GM12865 (cell line): ENCODE data around the gene PRPF31.

Experiments
- DNase-seq: peaks from one replicate; pipeline ENCODE4 v3.0.0; 2010; ENCODE audit warnings: low read depth
- H3K4me3 ChIP-seq: 2 replicates; pipeline ENCODE4 v1.5.1; 2011; ENCODE audit warnings: mild to moderate bottlenecking, low read depth, low read length, control low read depth
- TF ChIP-seq, protein P1 (sequence below): IDR thresholded peaks from 2 replicates; pipeline ENCODE4 v1.5.1; 2011; ENCODE audit warnings: low read length, control low read depth, low read depth, inconsistent platforms; ENCODE audit not compliant: insufficient read depth; ENCODE audit errors: missing control alignments

PRPF31 gene

DNA sequence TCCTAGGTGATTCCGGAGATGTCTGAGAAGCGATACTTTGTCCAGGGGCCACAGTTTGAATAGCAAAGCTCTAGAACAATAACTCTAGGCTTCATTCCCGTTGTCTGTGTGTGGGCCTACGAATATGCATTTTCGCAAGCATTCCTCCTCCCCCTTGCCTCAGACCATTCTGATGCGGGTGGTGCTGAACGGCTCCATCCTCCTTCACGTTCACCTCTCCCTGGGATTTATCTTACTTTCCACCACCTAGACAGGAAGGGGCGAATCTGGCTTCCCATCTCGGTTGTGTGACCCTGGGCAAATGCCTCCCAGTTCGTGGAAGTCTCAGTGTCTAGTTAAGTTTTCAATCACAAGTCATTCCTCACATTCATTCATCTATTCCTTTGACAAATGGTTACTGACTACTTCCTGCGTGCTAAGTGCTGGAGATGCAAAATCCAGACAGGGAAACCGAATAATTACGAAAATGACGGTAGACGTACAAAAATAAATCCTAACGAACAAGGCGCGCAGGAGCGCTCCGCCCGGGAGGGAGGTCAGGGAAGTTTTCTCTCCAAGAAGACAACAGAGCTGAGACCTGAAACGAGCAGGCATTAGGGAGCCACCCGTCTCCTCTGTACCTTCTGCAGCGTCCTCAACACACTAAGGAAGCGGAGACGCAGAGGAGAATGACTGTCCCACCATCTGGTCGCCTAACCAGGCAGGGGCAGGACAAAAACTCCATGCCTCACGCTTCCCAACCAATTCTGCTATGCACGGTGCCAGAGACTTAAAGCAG is 20.7 kb downstream of the PRPF31 start:
- TF ChIP-seq, protein P1, sequence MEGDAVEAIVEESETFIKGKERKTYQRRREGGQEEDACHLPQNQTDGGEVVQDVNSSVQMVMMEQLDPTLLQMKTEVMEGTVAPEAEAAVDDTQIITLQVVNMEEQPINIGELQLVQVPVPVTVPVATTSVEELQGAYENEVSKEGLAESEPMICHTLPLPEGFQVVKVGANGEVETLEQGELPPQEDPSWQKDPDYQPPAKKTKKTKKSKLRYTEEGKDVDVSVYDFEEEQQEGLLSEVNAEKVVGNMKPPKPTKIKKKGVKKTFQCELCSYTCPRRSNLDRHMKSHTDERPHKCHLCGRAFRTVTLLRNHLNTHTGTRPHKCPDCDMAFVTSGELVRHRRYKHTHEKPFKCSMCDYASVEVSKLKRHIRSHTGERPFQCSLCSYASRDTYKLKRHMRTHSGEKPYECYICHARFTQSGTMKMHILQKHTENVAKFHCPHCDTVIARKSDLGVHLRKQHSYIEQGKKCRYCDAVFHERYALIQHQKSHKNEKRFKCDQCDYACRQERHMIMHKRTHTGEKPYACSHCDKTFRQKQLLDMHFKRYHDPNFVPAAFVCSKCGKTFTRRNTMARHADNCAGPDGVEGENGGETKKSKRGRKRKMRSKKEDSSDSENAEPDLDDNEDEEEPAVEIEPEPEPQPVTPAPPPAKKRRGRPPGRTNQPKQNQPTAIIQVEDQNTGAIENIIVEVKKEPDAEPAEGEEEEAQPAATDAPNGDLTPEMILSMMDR: no peak
- H3K4me3 ChIP-seq: peak overlapping the region; percentile 81
- DNase-seq: no peak

DNA sequence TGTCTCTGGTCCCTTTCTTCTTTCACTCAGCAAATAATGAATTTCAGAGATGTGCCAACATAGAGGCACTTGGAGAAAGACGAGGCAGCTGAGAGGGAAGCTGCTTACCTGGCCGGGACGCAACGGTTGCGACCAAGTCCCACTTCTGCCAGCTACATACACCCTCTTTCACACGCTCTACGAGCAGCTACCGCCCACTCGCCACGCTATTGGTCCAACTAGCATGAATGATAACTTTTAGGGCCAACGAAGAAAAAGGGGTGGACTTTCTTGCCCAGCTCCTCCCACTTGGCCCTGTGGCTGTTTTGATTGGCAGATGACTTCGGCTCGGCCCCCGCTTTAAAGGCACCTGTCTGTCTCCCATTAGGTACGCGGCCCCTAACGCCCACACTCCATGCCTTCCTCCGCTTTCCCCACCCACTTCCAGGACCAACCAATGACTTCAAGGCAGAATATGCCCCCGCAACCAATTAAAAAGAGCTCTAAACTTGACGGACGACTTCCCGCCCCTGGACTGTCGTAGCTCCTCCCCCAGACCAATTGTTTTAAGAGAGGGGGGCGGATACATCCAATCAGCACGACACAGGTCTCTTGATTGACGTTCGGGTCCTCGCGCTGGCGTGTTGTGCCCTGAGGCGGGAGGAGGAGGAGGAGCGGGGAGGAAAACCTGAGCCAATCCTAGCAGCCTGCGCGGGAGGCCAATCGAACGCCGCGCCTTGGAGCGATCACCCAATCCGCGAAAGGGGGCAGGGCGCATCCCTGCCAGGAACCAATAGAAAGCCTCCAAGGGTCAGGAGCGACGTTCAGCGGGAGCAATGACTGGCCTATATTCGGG is 21.5 kb downstream of the PRPF31 start:
- TF ChIP-seq, protein P1: no peak
- peak; percentile 100 for DNase-seq
- H3K4me3 ChIP-seq: peak overlapping the region; percentile 82

DNA sequence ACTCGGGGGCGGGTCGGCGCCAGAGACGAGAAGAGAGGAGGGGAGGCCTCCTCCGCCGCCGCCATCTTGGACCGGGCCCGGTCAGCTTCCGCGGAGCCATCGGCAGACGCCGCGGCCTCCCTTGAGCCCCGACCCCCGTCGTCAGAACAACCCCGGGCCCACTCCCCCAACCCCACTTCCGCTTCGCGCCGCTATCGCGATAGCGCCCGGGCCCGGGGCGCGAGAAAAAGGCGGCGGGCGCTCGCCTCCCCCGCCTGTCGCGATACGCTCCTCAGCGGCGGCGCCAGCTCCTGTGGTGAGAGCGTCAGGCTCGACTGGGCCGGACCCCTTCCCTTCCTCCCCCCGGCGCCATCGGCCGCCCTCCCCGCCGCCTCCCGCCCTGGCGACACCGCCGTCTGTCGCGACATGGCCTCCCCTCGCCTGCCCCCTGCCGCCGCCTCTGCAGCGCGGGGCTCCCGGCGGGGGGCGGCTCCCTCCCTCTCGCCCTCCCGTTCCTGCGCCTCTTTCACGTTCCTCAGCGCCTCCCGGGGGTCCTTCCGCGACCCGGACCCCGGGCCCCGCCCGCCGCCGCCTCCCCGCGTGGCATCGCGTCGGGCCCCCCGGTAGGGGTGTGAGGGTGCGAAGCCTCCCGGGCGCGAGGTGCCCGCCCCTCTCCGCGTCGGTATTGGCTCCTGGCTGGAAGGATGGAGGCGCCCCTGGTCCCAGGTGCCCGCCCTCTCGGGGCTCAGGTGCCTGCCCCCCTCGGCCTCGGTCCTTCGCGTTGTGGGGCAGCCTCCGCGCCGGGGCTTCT is 22.3 kb downstream of the PRPF31 start, which contains the start of gene CNOT3:
TSS of gene CNOT3 (plus strand) at position 64 of the 790 bp plus-strand sequence. CDS start 5,217 bp downstream, outside the sequence.
- peak within 1 kb of the TSS; percentile 82 for H3K4me3 ChIP-seq
- DNase-seq: peak; percentile 55
- TF ChIP-seq, protein P1: peak; percentile 19

DNA sequence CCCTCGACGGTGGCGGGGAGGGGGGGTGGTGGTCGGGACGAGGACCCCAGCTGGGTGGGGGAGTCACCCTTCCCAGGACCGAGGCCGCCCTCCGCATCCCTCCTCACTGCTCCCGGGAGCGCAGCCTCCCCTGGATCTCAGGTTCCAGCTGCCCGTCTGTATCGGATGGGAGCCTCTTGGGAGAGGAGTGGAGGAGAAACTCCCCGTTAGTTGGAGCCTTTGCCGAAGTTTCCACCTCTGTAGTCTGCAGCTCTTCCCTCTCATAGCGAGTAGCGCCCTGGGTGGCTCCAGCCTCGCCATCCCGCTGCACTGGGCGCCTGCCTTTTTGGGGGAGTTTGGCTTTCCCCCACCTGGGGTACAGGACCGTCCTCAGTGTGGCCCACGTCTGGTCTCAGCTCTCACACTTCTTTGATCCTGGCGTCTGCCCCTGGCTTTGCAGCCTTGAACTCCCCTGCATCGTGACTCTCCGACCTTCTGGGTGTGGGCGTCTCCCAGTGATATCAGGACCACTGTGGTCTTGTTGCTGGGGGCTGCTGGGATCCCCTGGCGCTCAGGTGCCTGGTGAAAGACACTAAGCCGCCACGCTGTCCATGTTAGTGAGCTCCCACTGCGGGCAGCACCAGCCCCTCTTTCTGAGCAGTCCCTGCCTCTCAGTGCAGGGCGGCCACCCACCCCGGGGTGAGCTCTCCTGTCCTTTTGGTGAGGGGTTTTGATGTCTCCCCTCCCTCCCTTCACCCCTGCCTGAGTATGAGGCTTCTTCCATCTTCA is 23.1 kb downstream of the PRPF31 start:
- peak overlapping the region; percentile 82 for H3K4me3 ChIP-seq
- no peak for DNase-seq
- TF ChIP-seq, protein P1: no peak

DNA sequence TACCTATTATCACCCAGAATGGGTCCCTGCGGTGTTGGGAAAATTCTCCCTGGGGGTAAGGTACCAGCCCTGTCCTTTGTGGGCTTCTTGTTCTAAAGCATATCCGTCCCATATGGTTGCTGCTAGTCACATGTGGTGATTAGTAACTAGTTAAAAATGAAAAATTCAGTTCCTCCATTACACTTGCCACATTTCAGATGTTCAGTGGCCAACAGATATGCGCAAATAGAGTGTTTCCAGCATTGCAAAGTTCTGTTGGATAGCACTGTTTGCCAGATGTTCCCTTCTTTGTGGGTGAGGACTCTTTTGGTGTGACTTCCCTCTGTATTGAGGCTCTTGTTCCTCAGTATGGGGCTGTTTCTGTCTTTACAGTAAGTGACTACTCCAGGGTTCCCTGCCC is 25.8 kb downstream of the PRPF31 start:
- DNase-seq: no peak
- TF ChIP-seq, protein P1: no peak
- H3K4me3 ChIP-seq: no peak overlapping the region

DNA sequence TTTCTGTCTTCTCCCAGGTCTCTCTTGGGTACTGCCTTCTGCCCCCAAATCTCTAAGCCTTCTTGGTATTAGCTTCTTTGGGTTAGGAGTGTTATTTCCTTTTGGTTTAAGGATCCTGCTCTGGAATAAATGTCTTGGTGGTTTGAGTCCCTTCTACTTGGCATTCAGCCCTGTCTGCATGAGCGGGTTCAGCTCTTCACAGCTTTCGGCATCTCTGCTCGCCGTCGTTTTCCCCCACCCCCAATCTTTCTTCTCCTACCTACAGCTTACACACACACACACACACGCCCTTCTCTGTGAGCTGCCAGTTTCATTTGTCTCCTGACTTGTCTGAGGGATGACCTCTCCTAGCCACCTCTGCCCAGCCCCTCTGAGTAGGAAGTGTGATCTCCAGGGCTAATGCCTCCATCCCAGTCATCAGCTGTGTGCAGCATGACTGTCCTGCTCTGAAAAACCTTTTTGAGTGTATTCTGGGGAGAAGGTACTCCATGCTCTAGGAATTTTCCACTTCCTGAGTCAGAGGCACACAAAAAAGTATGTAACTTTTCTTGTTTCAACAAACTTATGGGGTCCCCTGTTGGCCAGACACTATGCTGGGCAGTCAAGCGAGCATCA is 26.7 kb downstream of the PRPF31 start:
- no peak for DNase-seq
- no peak overlapping the region for H3K4me3 ChIP-seq
- TF ChIP-seq, protein P1: no peak
